HEK293T (cell line): ENCODE data around the gene BCR.

Experiments used
- NFRKB ChIP-seq: fragments of 450-650 bp; IDR thresholded peaks from 2 replicates; pipeline ENCODE4 v1.6.1; 2016; ENCODE audit warnings: mild to moderate bottlenecking, moderate library complexity
- SP1 ChIP-seq: fragments of 450-650 bp; IDR thresholded peaks from 2 replicates; pipeline ENCODE4 v1.6.1; 2017
- SUZ12 ChIP-seq: fragments of 450-650 bp; IDR thresholded peaks from 2 replicates; pipeline ENCODE4 v1.6.1; 2016; ENCODE audit warnings: mild to moderate bottlenecking

DNA sequence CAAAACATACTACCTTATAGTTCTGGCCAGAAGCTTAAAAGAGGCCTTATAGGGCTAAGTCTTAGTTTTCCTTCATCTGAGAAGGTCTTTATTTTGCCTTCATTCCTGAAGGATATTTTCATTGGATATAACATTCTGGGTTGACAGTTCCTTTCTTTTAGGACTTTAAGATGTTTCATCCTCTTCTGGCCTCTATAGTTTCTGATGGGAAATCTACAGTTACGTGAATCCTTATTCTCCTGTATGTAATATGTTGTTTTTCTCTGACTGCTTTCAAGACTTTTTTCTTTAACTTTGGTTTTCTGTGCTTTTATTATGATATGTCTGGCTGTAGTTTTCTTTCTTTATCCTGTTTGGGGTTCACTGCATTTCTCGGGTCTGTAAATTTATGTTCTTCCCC is 48.2 kb downstream of the BCR start:
- TF ChIP-seq SP1 (no peak), SUZ12 (no peak), NFRKB (no peak)
